ENCODE data around the gene CUL9.
A peak's percentile ranks its signal among the peaks of the same experiment; 100 is the strongest.

CUL9 gene

GRCh38 chr6:43150051-43150751 lies 31.8 kb upstream of the CUL9 start:
- Histone ChIP-seq H3K27me3 (ENCODE audit: insufficient read depth, low read length) (no peaks in the 10 kb centered on the region), H2AFZ (ENCODE audit: low read depth, low read length) (no peak overlapping the region), H3K9me3 (ENCODE audit: low read length) (no peaks in the 10 kb centered on the region), H3K36me3 (ENCODE audit: insufficient read depth, low read length) (peaks cover 33% of the 10 kb centered on the region), H3K4me1 (ENCODE audit: insufficient read depth, low read length) (no peaks in the 10 kb centered on the region), H3K4me3 (ENCODE audit: low read length) (no peak overlapping the region)

- H3K4me3 ChIP-seq (ENCODE audit: low read length) = no peak overlapping the region
- no peaks in the 10 kb centered on the region for H3K4me1 ChIP-seq (ENCODE audit: insufficient read depth, low read length)
- H3K36me3 ChIP-seq (ENCODE audit: insufficient read depth, low read length) = peaks cover 18% of the 10 kb centered on the region
- no peaks in the 10 kb centered on the region for H3K27me3 ChIP-seq (ENCODE audit: insufficient read depth, low read length)
- H2AFZ ChIP-seq (ENCODE audit: low read depth, low read length) = no peak overlapping the region
- H3K9me3 ChIP-seq (ENCODE audit: low read length) = no peaks in the 10 kb centered on the region
Measured at GRCh38 chr6:43159599-43159998, 22.4 kb upstream of the CUL9 start.

DNA sequence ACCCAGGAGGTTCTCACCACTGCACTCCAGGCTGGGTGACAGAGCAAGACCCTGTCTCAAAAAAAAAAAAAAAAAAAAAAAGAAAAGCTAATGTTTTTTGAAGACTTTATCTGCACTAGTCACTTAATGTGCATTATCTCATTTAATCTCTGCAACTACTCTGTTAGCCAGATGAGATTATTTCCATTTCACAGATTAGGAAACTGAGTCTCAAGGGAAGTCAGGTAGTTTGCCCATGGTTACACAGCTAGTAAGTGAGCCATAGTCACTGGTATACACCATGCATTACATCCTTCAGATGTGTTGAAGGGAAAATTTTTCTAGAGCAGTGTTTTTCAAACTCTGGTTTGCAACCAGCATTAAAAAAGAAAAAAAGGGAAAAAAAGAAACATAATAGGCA lies 18.1 kb upstream of the CUL9 start:
- Histone ChIP-seq H3K9me3 (ENCODE audit: low read length) (no peaks in the 10 kb centered on the region), H3K27me3 (ENCODE audit: insufficient read depth, low read length) (no peaks in the 10 kb centered on the region), H3K4me1 (ENCODE audit: insufficient read depth, low read length) (no peaks in the 10 kb centered on the region), H3K4me3 (ENCODE audit: low read length) (no peak overlapping the region), H2AFZ (ENCODE audit: low read depth, low read length) (no peak overlapping the region), H3K36me3 (ENCODE audit: insufficient read depth, low read length) (peaks cover 16% of the 10 kb centered on the region)

- Histone ChIP-seq H3K9me3 (ENCODE audit: low read length) (no peaks in the 10 kb centered on the region), H3K4me3 (ENCODE audit: low read length) (peak overlapping the region; percentile 59), H3K27me3 (ENCODE audit: insufficient read depth, low read length) (no peaks in the 10 kb centered on the region), H2AFZ (ENCODE audit: low read depth, low read length) (peak overlapping the region; percentile 17), H3K4me1 (ENCODE audit: insufficient read depth, low read length) (peaks cover 25% of the 10 kb centered on the region), H3K36me3 (ENCODE audit: insufficient read depth, low read length) (peaks cover 9% of the 10 kb centered on the region)
Measured at GRCh38 chr6:43170417-43170930, 11.5 kb upstream of the CUL9 start.

GRCh38 chr6:43170931-43171706 lies 10.9 kb upstream of the CUL9 start, which contains the start of gene SRF:
Gene SRF (plus strand): TSS chr6:43171269. CDS start chr6:43171657, 388 bp downstream.
- Histone ChIP-seq H3K9me3 (ENCODE audit: low read length) (no peaks in the 10 kb centered on the region), H3K4me3 (ENCODE audit: low read length) (peak within 1 kb of the TSS; percentile 79), H3K36me3 (ENCODE audit: insufficient read depth, low read length) (peaks cover 15% of the 10 kb centered on the region), H2AFZ (ENCODE audit: low read depth, low read length) (peak within 1 kb of the TSS; percentile 17), H3K27me3 (ENCODE audit: insufficient read depth, low read length) (no peaks in the 10 kb centered on the region), H3K4me1 (ENCODE audit: insufficient read depth, low read length) (peaks cover 25% of the 10 kb centered on the region)

DNA sequence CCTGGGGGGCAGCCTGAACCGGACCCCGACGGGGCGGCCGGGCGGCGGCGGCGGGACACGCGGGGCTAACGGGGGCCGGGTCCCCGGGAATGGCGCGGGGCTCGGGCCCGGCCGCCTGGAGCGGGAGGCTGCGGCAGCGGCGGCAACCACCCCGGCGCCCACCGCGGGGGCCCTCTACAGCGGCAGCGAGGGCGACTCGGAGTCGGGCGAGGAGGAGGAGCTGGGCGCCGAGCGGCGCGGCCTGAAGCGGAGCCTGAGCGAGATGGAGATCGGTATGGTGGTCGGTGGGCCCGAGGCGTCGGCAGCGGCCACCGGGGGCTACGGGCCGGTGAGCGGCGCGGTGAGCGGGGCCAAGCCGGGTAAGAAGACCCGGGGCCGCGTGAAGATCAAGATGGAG lies 10.3 kb upstream of the CUL9 start:
- H3K27me3 ChIP-seq (ENCODE audit: insufficient read depth, low read length) = no peaks in the 10 kb centered on the region
- peaks cover 25% of the 10 kb centered on the region for H3K4me1 ChIP-seq (ENCODE audit: insufficient read depth, low read length)
- no peaks in the 10 kb centered on the region for H3K9me3 ChIP-seq (ENCODE audit: low read length)
- H3K36me3 ChIP-seq (ENCODE audit: insufficient read depth, low read length) = peaks cover 21% of the 10 kb centered on the region
- H2AFZ ChIP-seq (ENCODE audit: low read depth, low read length) = peak overlapping the region; percentile 8
- peak overlapping the region; percentile 79 for H3K4me3 ChIP-seq (ENCODE audit: low read length)

DNA sequence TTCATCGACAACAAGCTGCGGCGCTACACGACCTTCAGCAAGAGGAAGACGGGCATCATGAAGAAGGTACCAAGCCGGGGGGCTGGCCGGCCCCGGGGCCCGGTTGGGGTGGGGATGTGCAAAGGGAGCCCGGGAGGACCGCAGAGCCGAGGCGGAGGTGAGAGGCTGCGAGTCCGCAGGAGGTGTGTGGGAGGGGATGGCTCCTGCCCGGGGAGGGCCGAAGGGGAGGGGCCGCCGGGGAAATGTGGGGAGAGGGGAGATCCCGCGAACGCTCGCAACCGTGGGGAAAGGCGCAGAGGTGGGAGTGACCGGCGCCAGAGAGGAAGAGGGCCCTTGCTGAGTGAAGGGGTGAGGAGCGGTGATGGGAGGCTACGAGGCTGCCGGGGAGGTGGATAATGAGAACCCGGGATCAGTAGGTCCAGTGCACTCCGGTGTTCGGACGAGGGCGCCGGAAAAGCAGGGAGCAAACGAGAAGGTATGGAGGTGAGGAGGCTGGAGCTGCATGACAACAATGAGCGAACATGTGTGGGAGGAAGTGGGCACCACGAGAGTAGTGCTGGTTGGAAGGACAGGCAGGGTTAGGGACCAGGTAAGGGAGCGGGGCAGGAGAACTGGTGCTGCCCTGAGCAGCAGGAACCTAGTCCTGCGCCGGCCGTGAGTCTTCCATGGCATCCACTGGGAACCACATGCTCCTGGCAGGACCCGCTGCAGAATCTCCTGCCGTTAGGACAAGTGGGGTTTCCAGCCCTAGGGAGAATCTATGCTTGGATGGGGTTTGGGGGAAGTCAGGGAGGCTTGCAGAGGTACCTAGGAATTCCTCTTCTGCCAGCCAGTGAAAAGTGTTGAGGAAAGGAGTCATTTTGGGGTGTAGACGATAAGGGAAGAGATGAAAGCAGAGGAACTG lies 9.6 kb upstream of the CUL9 start:
- no peaks in the 10 kb centered on the region for H3K27me3 ChIP-seq (ENCODE audit: insufficient read depth, low read length)
- H3K4me3 ChIP-seq (ENCODE audit: low read length) = peak overlapping the region; percentile 79
- H2AFZ ChIP-seq (ENCODE audit: low read depth, low read length) = peak overlapping the region; percentile 8
- no peaks in the 10 kb centered on the region for H3K9me3 ChIP-seq (ENCODE audit: low read length)
- H3K36me3 ChIP-seq (ENCODE audit: insufficient read depth, low read length) = peaks cover 23% of the 10 kb centered on the region
- peaks cover 25% of the 10 kb centered on the region for H3K4me1 ChIP-seq (ENCODE audit: insufficient read depth, low read length)

DNA sequence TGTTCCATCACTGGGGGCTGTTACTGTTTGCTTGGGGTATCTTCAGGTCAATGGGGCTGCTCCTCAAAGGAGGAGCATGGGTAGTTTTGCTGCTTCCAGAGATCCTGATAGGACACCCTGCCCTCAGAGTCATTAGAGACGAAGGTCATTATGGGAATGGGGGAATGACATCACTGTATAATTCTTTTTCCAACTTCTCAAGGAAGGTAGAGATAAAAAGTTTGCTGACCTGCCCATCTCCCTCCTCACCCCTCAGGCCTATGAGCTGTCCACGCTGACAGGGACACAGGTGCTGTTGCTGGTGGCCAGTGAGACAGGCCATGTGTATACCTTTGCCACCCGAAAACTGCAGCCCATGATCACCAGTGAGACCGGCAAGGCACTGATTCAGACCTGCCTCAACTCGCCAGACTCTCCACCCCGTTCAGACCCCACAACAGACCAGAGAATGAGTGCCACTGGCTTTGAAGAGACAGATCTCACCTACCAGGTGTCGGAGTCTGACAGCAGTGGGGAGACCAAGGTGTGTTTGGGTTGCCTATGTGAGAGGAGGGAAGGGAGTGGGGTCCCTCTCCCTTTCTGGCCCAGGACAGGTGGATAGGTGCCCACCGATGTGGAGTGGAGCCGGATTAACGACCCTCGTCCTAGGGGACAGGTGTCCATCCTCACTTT lies 8.3 kb upstream of the CUL9 start:
- Histone ChIP-seq H2AFZ (ENCODE audit: low read depth, low read length) (no peak overlapping the region), H3K4me1 (ENCODE audit: insufficient read depth, low read length) (peaks cover 25% of the 10 kb centered on the region), H3K27me3 (ENCODE audit: insufficient read depth, low read length) (no peaks in the 10 kb centered on the region), H3K36me3 (ENCODE audit: insufficient read depth, low read length) (peaks cover 34% of the 10 kb centered on the region), H3K4me3 (ENCODE audit: low read length) (peak overlapping the region; percentile 79), H3K9me3 (ENCODE audit: low read length) (no peaks in the 10 kb centered on the region)

- Histone ChIP-seq H3K9me3 (ENCODE audit: low read length) (no peaks in the 10 kb centered on the region), H3K27me3 (ENCODE audit: insufficient read depth, low read length) (no peaks in the 10 kb centered on the region)
Measured at GRCh38 chr6:43174263-43175112, 7.5 kb upstream of the CUL9 start.

GRCh38 chr6:43175676-43176422 lies 6.1 kb upstream of the CUL9 start:
- Histone ChIP-seq H2AFZ (ENCODE audit: low read depth, low read length) (no peak overlapping the region), H3K4me3 (ENCODE audit: low read length) (no peak overlapping the region), H3K36me3 (ENCODE audit: insufficient read depth, low read length) (peaks cover 45% of the 10 kb centered on the region), H3K9me3 (ENCODE audit: low read length) (no peaks in the 10 kb centered on the region), H3K27me3 (ENCODE audit: insufficient read depth, low read length) (no peaks in the 10 kb centered on the region), H3K4me1 (ENCODE audit: insufficient read depth, low read length) (peaks cover 28% of the 10 kb centered on the region)

More at GRCh38 chr6:43174263-43175112, 7.5 kb upstream of the CUL9 start:
- Histone ChIP-seq H2AFZ (ENCODE audit: low read depth, low read length) (no peak overlapping the region), H3K4me1 (ENCODE audit: insufficient read depth, low read length) (peaks cover 25% of the 10 kb centered on the region), H3K36me3 (ENCODE audit: insufficient read depth, low read length) (peaks cover 42% of the 10 kb centered on the region), H3K4me3 (ENCODE audit: low read length) (peak overlapping the region; percentile 79)

DNA sequence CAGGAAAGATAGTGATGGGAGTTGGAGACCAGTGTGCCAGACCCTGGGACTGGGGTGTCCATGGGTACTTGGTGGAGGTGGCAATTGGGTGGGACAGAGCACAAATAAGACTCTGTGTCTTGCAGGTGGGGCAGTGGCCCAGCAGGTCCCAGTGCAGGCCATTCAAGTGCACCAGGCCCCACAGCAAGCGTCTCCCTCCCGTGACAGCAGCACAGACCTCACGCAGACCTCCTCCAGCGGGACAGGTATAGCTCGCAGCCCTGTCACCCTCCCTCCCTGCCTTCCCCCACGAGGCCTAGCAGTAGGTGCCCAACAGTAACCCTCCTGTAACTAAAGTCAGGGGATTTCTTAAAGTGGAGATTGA lies 5.6 kb upstream of the CUL9 start:
- Histone ChIP-seq H3K27me3 (ENCODE audit: insufficient read depth, low read length) (no peaks in the 10 kb centered on the region), H2AFZ (ENCODE audit: low read depth, low read length) (no peak overlapping the region), H3K4me3 (ENCODE audit: low read length) (no peak overlapping the region), H3K9me3 (ENCODE audit: low read length) (no peaks in the 10 kb centered on the region), H3K36me3 (ENCODE audit: insufficient read depth, low read length) (peaks cover 45% of the 10 kb centered on the region), H3K4me1 (ENCODE audit: insufficient read depth, low read length) (peaks cover 34% of the 10 kb centered on the region)

All from neuron (in vitro differentiated cells).